Esophagus squamous epithelium (tissue), 5 donors: Measurements from ENCODE around the gene HOXA4. TPM values are rescaled to one million over a fixed set of nuclear protein-coding genes. Genes with fewer than 3 reads are reported as not detected.

Source experiments
- DNase-seq: peaks from one replicate; lab custom pipeline; 2025; lab: John Stamatoyannopoulos, UW
- H3K27ac ChIP-seq, 4 donors: fragments of 200-600 bp; sonication (generic); one replicate each; pipeline ENCODE4 v1.5.1; 2016 to 2019; ENCODE audit warnings: mild to moderate bottlenecking in 1 of 4
- H3K27me3 ChIP-seq, 4 donors: fragments of 200-600 bp; sonication (generic); 1 replicate in 3 of 4; 2 replicates in 1 of 4; pipeline versions ENCODE4 v1.5.1 to v1.6.0; 2017 to 2021; ENCODE audit warnings: antibody characterized with exemption in 1 of 4
- H3K36me3 ChIP-seq, 3 donors: fragments of 200-600 bp; sonication (generic); one replicate each; pipeline ENCODE4 v1.5.1; 2016 to 2019
- H3K4me1 ChIP-seq, 3 donors: fragments of 200-600 bp; sonication (generic); one replicate each; pipeline ENCODE4 v1.5.1; 2017 to 2019
- H3K4me3 ChIP-seq, 4 donors: fragments of 200-600 bp; sonication (generic); 1 replicate in 3 of 4; 2 replicates in 1 of 4; pipeline ENCODE4 v1.5.1; 2016 to 2019; ENCODE audit warnings: mild to moderate bottlenecking in 2 of 4, moderate library complexity in 1 of 4
- H3K9me3 ChIP-seq, 3 donors: fragments of 200-600 bp; sonication (generic); one replicate each; pipeline ENCODE4 v1.5.1; 2016 to 2019
- POLR2A ChIP-seq, 4 donors: fragments of 450-650 bp; IDR thresholded peaks; one replicate each; pipeline ENCODE4 v1.6.1; 2017; ENCODE audit warnings: antibody characterized with exemption in 4 of 4, mild to moderate bottlenecking in 4 of 4, moderate library complexity in 3 of 4
- WGBS, 2 donors: methylation state at CpG; one replicate each; pipeline ENCODE4 v1.1.5; 2018; 5-methylcytosine and 5-hydroxymethylcytosine counted together
- intact Hi-C: fragments of 100-400 bp; cut with DNase I; formaldehyde crosslinking; loops from one replicate; pipeline ENCODE4 v1.15.0; 2022
- total RNA-seq, 4 donors: library from RNA; depleted of rRNA; stranded (reverse); fragments of >200 nt; gene quantifications; one replicate each; pipeline ENCODE4 v1.1.0, GENCODE V29; 2016
- TF ChIP-seq, protein P1 (sequence below), 6 experiments: fragments of 450-650 bp in 4 of 6; fragments of 200-600 bp in 2 of 6; sonication (generic) in 2 of 6; IDR thresholded peaks; one replicate each; pipeline ENCODE4 v1.5.1; 2016 to 2019; ENCODE audit warnings: antibody characterized with exemption in 6 of 6, mild to moderate bottlenecking in 4 of 6, moderate library complexity in 4 of 6
- donor health status: DM: yes; HTN: yes; CAD: no.

HOXA4 gene
- total RNA-seq, 4 donors from 2014 or later, result 2.9 to 6.7 (median 4.1) TPM

DNA sequence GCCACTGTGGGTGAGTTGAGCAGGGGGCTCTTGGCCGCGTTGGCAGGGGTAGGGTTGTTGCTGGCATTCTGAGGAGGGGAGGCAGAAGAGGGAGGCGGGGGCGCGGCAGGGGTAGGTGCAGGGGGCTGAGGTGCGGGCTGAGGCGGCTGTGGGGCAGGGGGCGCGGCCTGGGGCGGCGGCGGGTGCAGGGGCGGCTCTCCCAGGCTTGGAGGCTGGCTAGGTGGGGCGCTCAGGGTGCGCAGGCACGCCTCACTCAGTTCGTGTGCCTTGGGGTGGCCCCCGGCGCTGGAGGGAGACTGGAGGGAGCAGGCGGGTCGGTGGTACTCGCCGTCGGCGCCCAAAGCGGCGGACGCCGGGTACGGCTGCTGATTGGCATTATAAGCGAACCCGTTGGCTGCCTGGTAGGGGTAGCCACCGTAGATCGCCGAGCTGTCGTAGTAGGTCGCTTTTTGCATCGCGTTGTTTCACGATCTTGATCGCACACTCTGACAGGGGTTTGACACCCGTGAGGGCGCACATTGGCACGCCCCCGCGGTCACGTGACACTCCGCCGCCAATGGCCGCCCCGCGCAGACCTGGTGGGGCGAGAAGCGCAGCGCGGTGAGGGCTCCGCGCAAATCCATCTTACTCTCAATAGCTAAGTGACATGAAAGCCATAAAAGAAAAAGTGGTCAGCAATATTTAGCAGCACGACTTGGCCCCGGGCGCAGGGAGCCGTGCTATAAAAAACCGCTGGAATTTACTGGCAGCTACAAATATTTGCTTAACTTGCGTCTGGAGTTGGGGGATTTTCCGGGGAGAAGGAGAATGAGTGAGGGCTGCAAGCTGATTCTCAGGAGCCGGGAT is 20.1 kb downstream of the HOXA4 start:
- TF ChIP-seq POLR2A (IDR thresholded peaks at IDR 0.05), result peak in 2 of 4 donors; percentile 27 to 33
- TF ChIP-seq, protein P1, sequence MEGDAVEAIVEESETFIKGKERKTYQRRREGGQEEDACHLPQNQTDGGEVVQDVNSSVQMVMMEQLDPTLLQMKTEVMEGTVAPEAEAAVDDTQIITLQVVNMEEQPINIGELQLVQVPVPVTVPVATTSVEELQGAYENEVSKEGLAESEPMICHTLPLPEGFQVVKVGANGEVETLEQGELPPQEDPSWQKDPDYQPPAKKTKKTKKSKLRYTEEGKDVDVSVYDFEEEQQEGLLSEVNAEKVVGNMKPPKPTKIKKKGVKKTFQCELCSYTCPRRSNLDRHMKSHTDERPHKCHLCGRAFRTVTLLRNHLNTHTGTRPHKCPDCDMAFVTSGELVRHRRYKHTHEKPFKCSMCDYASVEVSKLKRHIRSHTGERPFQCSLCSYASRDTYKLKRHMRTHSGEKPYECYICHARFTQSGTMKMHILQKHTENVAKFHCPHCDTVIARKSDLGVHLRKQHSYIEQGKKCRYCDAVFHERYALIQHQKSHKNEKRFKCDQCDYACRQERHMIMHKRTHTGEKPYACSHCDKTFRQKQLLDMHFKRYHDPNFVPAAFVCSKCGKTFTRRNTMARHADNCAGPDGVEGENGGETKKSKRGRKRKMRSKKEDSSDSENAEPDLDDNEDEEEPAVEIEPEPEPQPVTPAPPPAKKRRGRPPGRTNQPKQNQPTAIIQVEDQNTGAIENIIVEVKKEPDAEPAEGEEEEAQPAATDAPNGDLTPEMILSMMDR (IDR thresholded peaks at IDR 0.05), result peak in 1 of 6 experiments; percentile 9
- Histone ChIP-seq H3K36me3 (no peaks in the 10 kb centered on the region), H3K27ac (peak overlapping the region; percentile 96 to 99 (median 99)), H3K27me3 (no peaks in the 10 kb centered on the region), H3K4me1 (peaks cover 12 to 82% (median 48%) of the 10 kb centered on the region in 3 donors), H3K4me3 (peak overlapping the region; percentile 18 to 91 (median 63)), H3K9me3 (no peaks in the 10 kb centered on the region)
- no peak for DNase-seq
- 25 to 50% methylated on average over 7 to 29 of the region's 66 CpGs for WGBS, 2 donors
- intact Hi-C loops, result no loop called here

DNA sequence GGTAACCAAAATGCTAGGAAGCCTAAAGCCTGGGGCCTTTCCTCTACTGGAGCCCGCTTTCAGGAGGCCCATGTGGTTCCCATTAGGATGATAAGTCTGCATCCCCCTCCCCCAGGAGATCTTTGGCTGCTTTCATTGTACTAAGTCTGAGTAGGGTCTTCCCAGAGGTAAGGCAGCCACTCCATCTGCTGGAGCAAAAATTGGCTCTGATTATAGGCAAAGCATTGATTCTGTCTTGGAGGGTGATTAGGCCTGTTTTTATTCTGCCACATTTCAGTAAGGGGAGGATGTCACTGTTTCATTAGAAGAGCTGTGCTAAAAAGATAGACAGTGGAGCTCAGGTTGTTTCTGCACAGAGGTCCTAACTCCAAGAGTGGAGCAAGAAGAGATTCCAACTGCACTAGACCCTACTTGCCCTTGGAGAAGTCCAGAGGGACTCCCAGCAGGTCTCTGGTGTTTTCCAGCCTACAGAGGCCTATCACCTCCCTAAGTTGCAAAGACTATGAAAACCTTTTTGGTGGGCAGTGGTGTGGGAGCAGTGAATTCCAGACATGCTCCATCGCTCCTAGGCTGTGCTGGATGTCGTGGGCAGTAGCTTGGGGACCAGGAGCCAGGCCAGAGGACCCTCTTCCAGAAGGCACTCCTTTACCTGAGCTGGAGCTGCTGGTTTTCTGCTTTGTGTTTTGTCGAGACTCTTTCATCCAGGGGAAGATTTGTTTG is 20.9 kb downstream of the HOXA4 start:
- H3K4me1 ChIP-seq, result peaks cover 12 to 87% (median 53%) of the 10 kb centered on the region in 3 donors
- no peaks in the 10 kb centered on the region for H3K27me3 ChIP-seq
- no peak for DNase-seq
- H3K9me3 ChIP-seq, result no peaks in the 10 kb centered on the region
- TF ChIP-seq, protein P1 (IDR thresholded peaks at IDR 0.05), result no peak
- TF ChIP-seq POLR2A (IDR thresholded peaks at IDR 0.05), result no peak
- 75% methylated on average over 4 of the region's 4 CpGs; no CpG with 5 or more reads in 1 of the 2 donors for WGBS, 2 donors
- intact Hi-C loops, result no loop called here
- H3K4me3 ChIP-seq, result peak overlapping the region in 3 of 4 donors; percentile 44 to 91 (median 82)
- peak overlapping the region; percentile 96 to 99 (median 99) for H3K27ac ChIP-seq
- no peaks in the 10 kb centered on the region for H3K36me3 ChIP-seq

DNA sequence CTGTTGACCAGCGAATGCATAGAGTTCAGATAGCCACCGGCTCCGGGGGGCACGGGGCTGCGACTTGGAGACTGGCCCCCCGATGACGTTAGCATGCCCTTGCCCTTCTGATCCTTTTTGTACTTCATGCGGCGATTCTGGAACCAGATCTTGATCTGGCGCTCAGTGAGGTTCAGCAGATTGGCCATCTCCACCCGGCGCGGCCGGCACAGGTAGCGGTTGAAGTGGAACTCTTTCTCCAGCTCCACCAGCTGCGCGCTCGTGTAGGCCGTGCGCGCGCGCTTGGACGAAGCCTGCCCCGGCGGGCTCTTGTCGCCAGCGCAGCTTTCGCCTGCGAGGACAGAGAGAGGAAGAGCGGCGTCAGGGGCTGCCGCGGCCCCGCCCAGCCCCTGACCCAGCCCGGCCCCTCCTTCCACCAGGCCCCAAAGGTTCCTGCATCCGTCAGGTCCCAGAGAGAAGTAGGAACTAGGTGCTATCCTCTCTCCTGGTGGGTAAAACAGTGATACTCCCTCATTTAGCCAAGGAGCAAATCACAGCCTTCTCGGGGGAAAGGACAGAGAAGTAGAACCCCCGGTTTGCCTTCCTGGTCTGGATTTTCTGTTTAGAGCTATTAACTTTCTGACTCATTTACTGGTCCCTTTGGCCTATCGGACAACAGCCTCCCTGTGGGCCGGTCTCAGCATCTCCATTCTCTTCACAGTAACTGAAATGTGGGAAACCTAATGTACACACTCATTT is 22.0 kb downstream of the HOXA4 start:
- H3K9me3 ChIP-seq, result no peaks in the 10 kb centered on the region
- H3K27me3 ChIP-seq, result peaks cover 0 to 4% (median 0%) of the 10 kb centered on the region in 4 donors
- no peak for DNase-seq
- H3K4me3 ChIP-seq, result peak overlapping the region; percentile 26 to 97 (median 72)
- H3K36me3 ChIP-seq, result no peaks in the 10 kb centered on the region
- TF ChIP-seq, protein P1 (IDR thresholded peaks at IDR 0.05), result peak in 2 of 6 experiments; percentile 28 to 31
- TF ChIP-seq POLR2A (IDR thresholded peaks at IDR 0.05), result peak in 2 of 4 donors; percentile 75 to 86
- H3K27ac ChIP-seq, result peak overlapping the region; percentile 96 to 99 (median 99)
- intact Hi-C loops, result no loop called here
- WGBS, 2 donors, result 22 to 57% methylated on average over 7 to 12 of the region's 41 CpGs
- H3K4me1 ChIP-seq, result peaks cover 21 to 97% (median 54%) of the 10 kb centered on the region in 3 donors

DNA sequence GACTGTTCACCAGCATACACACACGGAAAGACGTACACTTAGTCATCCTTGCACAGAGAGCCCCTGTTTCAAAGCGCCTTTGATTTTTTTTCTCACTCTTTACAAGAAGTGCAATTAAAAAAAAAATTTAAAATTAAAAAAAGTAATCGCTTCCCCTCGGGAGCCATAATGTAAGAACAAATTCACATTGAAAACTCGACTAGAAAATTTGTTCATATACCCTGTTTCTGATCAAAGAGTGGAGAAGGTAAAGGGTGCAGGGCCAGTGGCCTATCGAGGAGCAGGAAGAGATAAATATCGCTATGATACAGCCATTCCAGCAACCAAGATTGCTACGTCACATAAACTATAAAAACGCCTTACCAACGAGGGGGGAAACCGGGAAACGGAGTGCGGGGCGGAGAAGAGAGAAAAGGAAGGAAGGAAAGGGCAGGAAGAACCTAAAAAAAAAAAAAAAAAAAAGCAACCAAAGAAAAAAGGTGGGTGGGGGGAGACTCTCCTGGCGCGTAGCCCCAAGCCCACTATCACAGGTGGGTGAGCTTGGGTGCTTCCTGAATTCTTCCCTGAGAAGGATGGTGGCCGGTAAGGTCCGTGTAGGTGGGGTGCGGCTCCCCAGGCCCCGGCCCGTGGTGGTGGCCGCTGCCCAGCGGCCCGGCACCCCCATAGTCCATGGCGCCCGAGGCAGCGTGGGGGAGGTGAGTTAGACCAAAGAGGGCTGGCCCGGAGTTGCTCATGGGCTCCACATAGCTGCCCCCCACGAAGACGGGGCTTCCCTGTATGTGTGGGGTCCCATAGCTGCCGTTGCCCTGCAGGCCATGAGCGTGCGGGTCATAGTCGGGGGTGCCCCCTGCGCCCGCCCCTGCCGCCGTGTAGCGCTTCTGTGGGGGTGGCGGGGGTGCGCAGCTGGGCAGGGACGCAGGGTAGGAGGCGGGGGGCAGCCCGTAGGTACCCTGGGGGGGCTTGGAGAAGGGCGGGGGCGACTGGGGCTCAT is 22.9 kb downstream of the HOXA4 start:
- Histone ChIP-seq H3K4me1 (peaks cover 21 to 100% (median 58%) of the 10 kb centered on the region in 3 donors), H3K36me3 (no peaks in the 10 kb centered on the region), H3K27ac (peak overlapping the region; percentile 96 to 99 (median 99)), H3K4me3 (peak overlapping the region; percentile 26 to 97 (median 72)), H3K27me3 (peaks cover 0 to 11% (median 0%) of the 10 kb centered on the region in 4 donors), H3K9me3 (no peaks in the 10 kb centered on the region)
- TF ChIP-seq, protein P1 (IDR thresholded peaks at IDR 0.05), result no peak
- TF ChIP-seq POLR2A (IDR thresholded peaks at IDR 0.05), result no peak
- intact Hi-C loops, result no loop called here
- 20 to 26% methylated on average over 19 of the region's 47 CpGs for WGBS, 2 donors
- DNase-seq, result no peak
